HG03108 (cell line): ENCODE data around the gene TRMT112.

ENCODE experiments used
- ATAC-seq: cut with Tn5 transposase; IDR thresholded peaks from one replicate; pipeline ENCODE4 v1.9.1; 2021; ENCODE audit warnings: moderate library complexity; ENCODE audit not compliant: unreplicated experiment

TRMT112 gene

GRCh38 chr11:64296830-64297698 is 20.3 kb downstream of the TRMT112 start:
- ATAC-seq: no peak

- no peak for ATAC-seq
Measured at GRCh38 chr11:64296236-64296635, 21.1 kb downstream of the TRMT112 start.

- ATAC-seq: no peak
Measured at GRCh38 chr11:64295760-64296159, 21.6 kb downstream of the TRMT112 start.

- no peak for ATAC-seq
Measured at GRCh38 chr11:64294774-64295173, 22.6 kb downstream of the TRMT112 start.

GRCh38 chr11:64292460-64293254 is 24.7 kb downstream of the TRMT112 start:
- ATAC-seq: no peak

GRCh38 chr11:64291752-64292459 is 25.5 kb downstream of the TRMT112 start:
- no peak for ATAC-seq

GRCh38 chr11:64291262-64291751 is 26.1 kb downstream of the TRMT112 start, which contains the start of gene KCNK4:
Gene KCNK4 (plus strand): TSS chr11:64291302. CDS start chr11:64293019, 1,717 bp downstream.
- ATAC-seq: no peak

- ATAC-seq: no peak
Measured at GRCh38 chr11:64290352-64291261, 26.8 kb downstream of the TRMT112 start.

GRCh38 chr11:64289002-64289564 is 28.3 kb downstream of the TRMT112 start:
- ATAC-seq: no peak

GRCh38 chr11:64288353-64288750 is 29.0 kb downstream of the TRMT112 start:
- ATAC-seq: no peak

- ATAC-seq: no peak
Measured at GRCh38 chr11:64287676-64288352, 29.5 kb downstream of the TRMT112 start.

- no peak for ATAC-seq
Measured at GRCh38 chr11:64286801-64287159, 30.6 kb downstream of the TRMT112 start.

GRCh38 chr11:64285885-64286800 is 31.2 kb downstream of the TRMT112 start:
- peak; percentile 1 for ATAC-seq

GRCh38 chr11:64284962-64285884 is 32.1 kb downstream of the TRMT112 start, which contains the start of gene GPR137:
Gene GPR137 (plus strand): TSS chr11:64285848. CDS start chr11:64286525, 677 bp downstream.
- peak; percentile 46 for ATAC-seq

GRCh38 chr11:64284048-64284961 is 33.1 kb downstream of the TRMT112 start, which contains the start of gene BAD:
Gene BAD (minus strand): TSS chr11:64284665. CDS start chr11:64284368, 297 bp downstream.
- ATAC-seq: peak; percentile 72

- ATAC-seq: no peak
Measured at GRCh38 chr11:64283092-64283491, 34.3 kb downstream of the TRMT112 start.
